ENCODE measurements around the gene NUP210L.
"Not testable (repeated sequence)": the region's sequence is repeated elsewhere in the genome, so short reads cannot be mapped to it uniquely, and the experiment has no call there.

The NUP210L gene

GRCh38 chr1:153985941-153986761, 168.7 kb downstream of the NUP210L start, which contains the start of gene RAB13:
TSS of gene RAB13 (minus strand) at chr1:153986339. CDS start at chr1:153986236, 103 bp downstream.
- Histone ChIP-seq H3K4me3 (ENCODE audit: low read length) (peak within 1 kb of the TSS; percentile 92), H3K36me3 (ENCODE audit: control insufficient read depth, low read depth, low read length) (peaks cover 19% of the 10 kb centered on the region), H3K27ac (ENCODE audit: low read length) (peak within 1 kb of the TSS; percentile 81)

GRCh38 chr1:153985341-153985912, 169.4 kb downstream of the NUP210L start:
- Histone ChIP-seq H3K9ac (ENCODE audit: low read length) (peak overlapping the region; percentile 89), H3K4me1 (ENCODE audit: control insufficient read depth, low read depth, low read length) (peaks cover 17% of the 10 kb centered on the region), H3K4me3 (ENCODE audit: low read length) (peak overlapping the region; percentile 92), H3K27me3 (ENCODE audit: control insufficient read depth, insufficient read depth, low read length) (no peaks in the 10 kb centered on the region), H3K9me3 (ENCODE audit: control insufficient read depth, low read depth, low read length) (no peaks in the 10 kb centered on the region), H3K36me3 (ENCODE audit: control insufficient read depth, low read depth, low read length) (peaks cover 20% of the 10 kb centered on the region), H3K27ac (ENCODE audit: low read length) (peak overlapping the region; percentile 81)

More at GRCh38 chr1:153985941-153986761, 168.7 kb downstream of the NUP210L start, which contains the start of gene RAB13:
- H3K9me3 ChIP-seq (ENCODE audit: control insufficient read depth, low read depth, low read length), result no peaks in the 10 kb centered on the region
- peaks cover 17% of the 10 kb centered on the region for H3K4me1 ChIP-seq (ENCODE audit: control insufficient read depth, low read depth, low read length)
- H3K27me3 ChIP-seq (ENCODE audit: control insufficient read depth, insufficient read depth, low read length), result no peaks in the 10 kb centered on the region
- peak within 1 kb of the TSS; percentile 89 for H3K9ac ChIP-seq (ENCODE audit: low read length)

DNA sequence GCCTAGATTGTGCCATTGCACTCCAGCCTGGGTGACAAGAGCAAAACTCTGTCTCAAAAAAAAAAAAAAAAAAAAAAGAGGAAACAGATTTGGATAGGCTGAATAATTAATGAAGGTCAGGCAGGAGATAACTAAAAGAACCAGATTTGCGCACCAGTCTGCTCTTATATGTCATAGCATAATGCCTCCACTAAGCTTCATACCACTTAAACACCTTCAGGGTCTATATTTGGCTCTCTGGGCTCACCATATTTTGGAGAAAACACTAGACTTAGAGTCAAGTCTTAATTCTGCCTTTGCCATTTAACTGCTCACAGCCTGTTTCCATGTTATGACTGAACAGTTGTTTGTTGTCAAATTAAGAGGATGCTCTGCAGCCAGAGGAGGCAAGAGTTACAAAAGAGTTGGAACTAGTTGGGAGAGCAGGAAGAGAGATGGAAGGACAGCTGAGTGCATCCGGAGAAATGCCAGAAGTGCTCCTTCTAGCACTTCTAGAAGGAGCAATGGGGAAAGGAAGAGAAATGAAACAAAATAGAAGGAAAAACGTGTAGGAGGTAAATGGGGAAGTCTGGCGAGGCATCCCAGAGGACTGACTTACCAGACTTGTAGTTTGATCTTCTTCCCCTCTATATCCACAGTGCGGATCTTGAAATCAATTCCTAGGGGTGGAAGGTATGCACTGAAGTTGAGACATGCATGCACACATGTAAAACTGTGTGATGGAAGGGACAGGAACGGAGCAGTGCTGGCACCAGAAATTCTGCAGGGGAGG, 170.6 kb downstream of the NUP210L start:
- H3K4me3 ChIP-seq (ENCODE audit: low read length), result peak overlapping the region; percentile 92
- H3K27ac ChIP-seq (ENCODE audit: low read length), result no peak overlapping the region
- H3K27me3 ChIP-seq (ENCODE audit: control insufficient read depth, insufficient read depth, low read length), result no peaks in the 10 kb centered on the region
- peaks cover 20% of the 10 kb centered on the region for H3K36me3 ChIP-seq (ENCODE audit: control insufficient read depth, low read depth, low read length)
- peaks cover 17% of the 10 kb centered on the region for H3K4me1 ChIP-seq (ENCODE audit: control insufficient read depth, low read depth, low read length)
- no peaks in the 10 kb centered on the region for H3K9me3 ChIP-seq (ENCODE audit: control insufficient read depth, low read depth, low read length)
- H3K9ac ChIP-seq (ENCODE audit: low read length), result peak overlapping the region; percentile 89

DNA sequence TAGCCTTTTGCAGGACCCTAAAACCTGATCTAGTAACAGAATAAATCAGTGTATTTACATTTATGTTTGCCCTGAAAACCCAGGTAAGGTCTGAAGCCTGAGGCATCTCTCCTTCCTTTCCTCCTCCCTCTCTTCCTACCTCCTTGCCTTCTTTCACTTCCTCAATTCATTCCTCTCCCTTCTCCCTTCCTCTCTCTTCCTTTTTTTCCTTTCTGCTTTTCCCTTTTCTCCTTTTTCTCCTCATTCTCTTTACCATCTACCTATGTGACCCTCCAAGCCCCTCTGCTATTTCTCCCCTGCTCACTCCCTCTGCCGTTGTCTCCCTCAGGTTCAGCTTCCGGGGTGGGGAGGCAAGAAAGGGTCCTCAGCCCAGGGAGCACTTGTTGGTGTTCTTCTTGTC, 173.1 kb downstream of the NUP210L start:
- Histone ChIP-seq H3K36me3 (ENCODE audit: control insufficient read depth, low read depth, low read length) (peaks cover 20% of the 10 kb centered on the region), H3K4me1 (ENCODE audit: control insufficient read depth, low read depth, low read length) (peaks cover 15% of the 10 kb centered on the region)
- not testable (repeated sequence) for H3K27me3 ChIP-seq (ENCODE audit: control insufficient read depth, insufficient read depth, low read length); H3K9ac ChIP-seq (ENCODE audit: low read length); H3K4me3 ChIP-seq (ENCODE audit: low read length); H3K27ac ChIP-seq (ENCODE audit: low read length); H3K9me3 ChIP-seq (ENCODE audit: control insufficient read depth, low read depth, low read length)

DNA sequence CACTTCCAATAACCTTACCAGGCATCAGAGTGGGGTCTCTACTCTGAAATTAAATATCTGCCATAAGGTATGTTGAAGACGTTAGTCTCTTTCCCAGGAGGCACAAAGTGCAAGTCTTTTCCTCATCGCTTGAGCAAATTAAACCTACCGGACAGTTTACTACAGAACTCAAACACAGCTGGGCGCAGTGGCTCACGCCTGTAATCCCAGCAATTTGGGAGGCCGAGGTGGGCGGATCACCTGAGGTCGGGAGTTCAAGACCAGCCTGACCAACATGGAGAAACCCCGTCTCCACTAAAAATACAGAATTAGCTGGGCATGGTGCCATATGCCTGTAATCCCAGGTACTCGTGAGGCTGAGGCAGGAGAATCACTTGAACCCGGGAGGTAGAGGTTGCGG, 175.8 kb downstream of the NUP210L start:
- H3K9ac ChIP-seq (ENCODE audit: low read length); H3K4me1 ChIP-seq (ENCODE audit: control insufficient read depth, low read depth, low read length): not testable (repeated sequence)
- H3K36me3 ChIP-seq (ENCODE audit: control insufficient read depth, low read depth, low read length), result peaks cover 35% of the 10 kb centered on the region

GRCh38 chr1:153978274-153978909, 176.5 kb downstream of the NUP210L start:
- Histone ChIP-seq H3K4me1 (ENCODE audit: control insufficient read depth, low read depth, low read length) (peaks cover 3% of the 10 kb centered on the region), H3K9ac (ENCODE audit: low read length) (peak overlapping the region; percentile 80), H3K27me3 (ENCODE audit: control insufficient read depth, insufficient read depth, low read length) (no peaks in the 10 kb centered on the region), H3K9me3 (ENCODE audit: control insufficient read depth, low read depth, low read length) (no peaks in the 10 kb centered on the region), H3K27ac (ENCODE audit: low read length) (no peak overlapping the region), H3K36me3 (ENCODE audit: control insufficient read depth, low read depth, low read length) (peaks cover 35% of the 10 kb centered on the region), H3K4me3 (ENCODE audit: low read length) (peak overlapping the region; percentile 81)

More for the DNA sequence above, 175.8 kb downstream of the NUP210L start:
- H3K27ac ChIP-seq (ENCODE audit: low read length); H3K27me3 ChIP-seq (ENCODE audit: control insufficient read depth, insufficient read depth, low read length); H3K4me3 ChIP-seq (ENCODE audit: low read length); H3K9me3 ChIP-seq (ENCODE audit: control insufficient read depth, low read depth, low read length): not testable (repeated sequence)

DNA sequence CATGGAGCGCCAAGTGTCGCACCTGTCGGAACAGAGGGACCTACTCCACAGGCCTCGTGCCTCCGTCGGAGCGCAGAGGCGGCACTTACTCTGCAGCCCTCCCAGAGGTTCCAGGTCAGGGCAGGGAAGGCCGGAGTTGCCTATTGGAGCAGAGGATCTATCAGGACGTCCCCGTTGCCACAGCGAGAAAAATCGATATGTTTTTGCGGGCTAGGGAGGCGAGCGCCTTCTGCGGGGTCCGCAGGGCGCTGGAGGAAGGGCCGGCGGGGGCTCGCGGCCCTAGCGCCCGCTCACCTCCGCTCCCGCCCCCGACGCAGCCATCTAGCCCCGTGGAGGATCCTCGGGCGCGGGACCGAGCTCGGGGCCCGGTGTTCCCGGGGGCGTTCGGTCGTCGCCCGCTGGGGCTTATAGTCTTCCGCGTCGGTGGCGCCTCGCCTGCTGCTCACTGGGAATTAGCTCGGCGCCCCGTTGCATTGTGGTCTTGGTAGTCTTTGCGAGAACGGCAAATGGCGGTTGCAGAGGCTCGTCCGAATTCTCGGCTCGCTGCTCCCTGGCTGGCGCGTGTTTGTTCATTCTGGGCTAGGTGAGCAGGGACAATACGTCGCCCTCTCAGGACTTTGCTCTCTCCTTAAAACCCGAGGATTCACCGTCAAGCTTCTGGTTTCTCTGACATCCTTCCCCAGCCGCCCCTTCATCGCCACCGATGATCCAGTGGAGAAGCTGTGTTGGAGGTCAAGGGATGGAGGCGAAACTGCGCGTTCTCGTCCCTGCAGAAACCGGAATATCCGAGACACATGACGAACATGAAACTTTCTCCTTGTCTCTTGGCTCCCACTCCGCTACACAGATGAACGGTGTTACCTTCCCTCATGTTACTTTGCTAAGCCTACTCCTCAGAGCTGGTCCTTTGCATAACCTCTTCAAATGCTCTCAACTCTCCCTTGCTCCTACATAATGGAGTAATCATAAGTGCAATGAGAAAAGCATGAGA, 177.3 kb downstream of the NUP210L start, which contains the start of gene JTB:
TSS of gene JTB (minus strand) at position 425 of the 991 bp plus-strand sequence. CDS start at position 3, 422 bp downstream.
- Histone ChIP-seq H3K9me3 (ENCODE audit: control insufficient read depth, low read depth, low read length) (no peaks in the 10 kb centered on the region), H3K27ac (ENCODE audit: low read length) (peak within 1 kb of the TSS; percentile 17), H3K27me3 (ENCODE audit: control insufficient read depth, insufficient read depth, low read length) (no peaks in the 10 kb centered on the region), H3K4me3 (ENCODE audit: low read length) (peak within 1 kb of the TSS; percentile 81), H3K9ac (ENCODE audit: low read length) (peak within 1 kb of the TSS; percentile 80), H3K4me1 (ENCODE audit: control insufficient read depth, low read depth, low read length) (peaks cover 3% of the 10 kb centered on the region), H3K36me3 (ENCODE audit: control insufficient read depth, low read depth, low read length) (peaks cover 30% of the 10 kb centered on the region)

DNA sequence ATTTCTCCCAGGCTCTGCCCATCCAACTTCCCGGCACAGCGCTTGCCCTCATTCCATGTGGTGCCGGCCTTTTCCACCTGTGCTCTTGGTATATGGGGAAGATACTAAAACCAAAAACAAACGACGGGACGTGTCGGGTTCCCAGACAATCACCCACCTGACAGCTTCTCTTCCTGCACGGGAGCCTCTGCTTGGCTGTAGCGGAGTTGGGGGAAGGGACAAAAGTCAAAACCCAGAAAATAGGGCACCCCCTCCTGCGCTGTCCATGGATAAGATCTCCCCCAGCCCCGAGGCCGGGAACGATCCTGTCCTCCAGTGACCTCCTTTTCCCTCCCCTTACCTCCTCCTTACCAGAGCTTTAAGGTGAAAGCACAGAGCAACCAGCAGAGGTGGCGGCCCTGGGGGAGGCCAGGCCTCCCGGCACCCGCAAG, 178.0 kb downstream of the NUP210L start:
- H3K9ac ChIP-seq (ENCODE audit: low read length), result peak overlapping the region; percentile 80
- peak overlapping the region; percentile 81 for H3K4me3 ChIP-seq (ENCODE audit: low read length)
- H3K4me1 ChIP-seq (ENCODE audit: control insufficient read depth, low read depth, low read length), result peaks cover 3% of the 10 kb centered on the region
- peaks cover 24% of the 10 kb centered on the region for H3K36me3 ChIP-seq (ENCODE audit: control insufficient read depth, low read depth, low read length)
- H3K9me3 ChIP-seq (ENCODE audit: control insufficient read depth, low read depth, low read length), result no peaks in the 10 kb centered on the region
- H3K27ac ChIP-seq (ENCODE audit: low read length), result peak overlapping the region; percentile 3
- H3K27me3 ChIP-seq (ENCODE audit: control insufficient read depth, insufficient read depth, low read length), result no peaks in the 10 kb centered on the region

DNA sequence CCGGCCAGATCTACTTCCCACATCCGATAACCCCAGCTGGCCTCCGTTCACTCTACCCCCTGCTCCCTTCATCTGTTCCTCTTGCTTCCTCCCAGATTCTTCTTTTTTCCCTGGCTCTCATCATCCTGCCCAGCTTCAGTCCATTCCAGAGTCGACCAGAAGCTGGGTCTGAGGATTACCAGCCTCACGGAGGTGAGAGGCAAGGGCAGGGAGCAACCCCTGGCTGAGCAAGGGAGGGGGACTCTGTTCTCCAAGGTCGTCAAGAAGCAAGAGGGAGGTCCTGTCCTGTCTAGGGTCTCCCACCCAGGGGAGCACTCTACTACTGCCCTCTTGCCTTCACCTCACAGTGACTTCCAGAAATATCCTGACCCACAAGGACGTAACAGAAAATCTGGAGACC, 181.3 kb downstream of the NUP210L start:
- H3K4me3 ChIP-seq (ENCODE audit: low read length), result no peak overlapping the region
- H3K36me3 ChIP-seq (ENCODE audit: control insufficient read depth, low read depth, low read length), result peaks cover 19% of the 10 kb centered on the region
- H3K9me3 ChIP-seq (ENCODE audit: control insufficient read depth, low read depth, low read length), result no peaks in the 10 kb centered on the region
- peaks cover 8% of the 10 kb centered on the region for H3K4me1 ChIP-seq (ENCODE audit: control insufficient read depth, low read depth, low read length)
- no peaks in the 10 kb centered on the region for H3K27me3 ChIP-seq (ENCODE audit: control insufficient read depth, insufficient read depth, low read length)
- no peak overlapping the region for H3K27ac ChIP-seq (ENCODE audit: low read length)
- no peak overlapping the region for H3K9ac ChIP-seq (ENCODE audit: low read length)

DNA sequence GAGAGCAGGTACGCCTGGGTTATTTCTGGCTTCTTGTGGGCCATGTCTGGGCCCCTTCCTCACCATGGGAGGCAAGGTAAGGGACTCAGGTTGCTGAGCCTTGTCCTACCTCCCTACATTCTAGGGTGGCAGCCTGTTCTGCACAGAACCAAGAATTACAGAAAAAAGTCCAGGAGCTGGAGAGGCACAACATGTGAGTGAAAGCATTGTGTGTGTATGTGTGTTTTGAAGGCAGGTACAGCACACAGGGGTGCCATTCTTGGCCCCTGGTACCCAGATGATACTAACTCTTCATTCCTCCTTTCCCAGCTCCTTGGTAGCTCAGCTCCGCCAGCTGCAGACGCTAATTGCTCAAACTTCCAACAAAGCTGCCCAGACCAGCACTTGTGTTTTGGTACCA, 181.8 kb downstream of the NUP210L start:
- peaks cover 19% of the 10 kb centered on the region for H3K36me3 ChIP-seq (ENCODE audit: control insufficient read depth, low read depth, low read length)
- H3K9me3 ChIP-seq (ENCODE audit: control insufficient read depth, low read depth, low read length), result no peaks in the 10 kb centered on the region
- H3K27me3 ChIP-seq (ENCODE audit: control insufficient read depth, insufficient read depth, low read length), result no peaks in the 10 kb centered on the region
- H3K4me1 ChIP-seq (ENCODE audit: control insufficient read depth, low read depth, low read length), result peaks cover 10% of the 10 kb centered on the region
- no peak overlapping the region for H3K4me3 ChIP-seq (ENCODE audit: low read length)
- H3K9ac ChIP-seq (ENCODE audit: low read length), result no peak overlapping the region
- no peak overlapping the region for H3K27ac ChIP-seq (ENCODE audit: low read length)
